CD14-positive monocyte (primary cell): ENCODE data around the gene TMEM50A. TPM values are rescaled to one million over a fixed set of nuclear protein-coding genes. Genes with fewer than 3 reads are reported as not detected.

ENCODE experiments used
- DNase-seq, 3 donors: peaks; one replicate each; pipeline ENCODE4 v3.0.0-alpha.2; 2011 to 2022
- H2AFZ ChIP-seq: 2 replicates; pipeline ENCODE4 v1.6.0; 2012; ENCODE audit warnings: mild to moderate bottlenecking, low read depth, low read length, inconsistent platforms; ENCODE audit not compliant: insufficient read depth, poor library complexity, severe bottlenecking
- H3K27ac ChIP-seq, 2 donors: 1 replicate in 1 of 2; 2 replicates in 1 of 2; pipeline ENCODE4 v1.5.1; 2012 to 2013; ENCODE audit warnings: low read length in 2 of 2, control low read depth in 1 of 2, inconsistent platforms in 1 of 2, low read depth in 1 of 2, mild to moderate bottlenecking in 1 of 2
- H3K27me3 ChIP-seq, 2 donors: one replicate each; pipeline versions ENCODE4 v1.6.0 to v1.6.1; 2011 to 2013; ENCODE audit warnings: low read length in 2 of 2; ENCODE audit not compliant: control insufficient read depth in 2 of 2, insufficient read depth in 2 of 2
- H3K36me3 ChIP-seq, 2 donors: replicated peaks in 1 of 2; 1 replicate in 1 of 2; 2 replicates in 1 of 2; pipeline versions ENCODE4 v1.5.1 to v1.6.1; 2012 to 2013; ENCODE audit warnings: low read length in 2 of 2, control low read depth in 1 of 2, inconsistent platforms in 1 of 2, mild to moderate bottlenecking in 1 of 2; ENCODE audit not compliant: insufficient read depth in 2 of 2, control insufficient read depth in 1 of 2
- H3K4me1 ChIP-seq, 2 donors: 1 replicate in 1 of 2; 2 replicates in 1 of 2; pipeline versions ENCODE4 v1.5.1 to v1.6.1; 2012 to 2013; ENCODE audit warnings: low read length in 2 of 2, control low read depth in 1 of 2, inconsistent platforms in 1 of 2, mild to moderate bottlenecking in 1 of 2, moderate library complexity in 1 of 2; ENCODE audit not compliant: insufficient read depth in 2 of 2, control insufficient read depth in 1 of 2
- H3K4me2 ChIP-seq: replicated peaks from 2 replicates; pipeline ENCODE3; 2012; ENCODE audit warnings: low read length, moderate library complexity, mild to moderate bottlenecking; ENCODE audit not compliant: poor library complexity, severe bottlenecking; ENCODE audit errors: extremely low read depth
- H3K4me3 ChIP-seq, 3 experiments: fragments of 200-600 bp in 1 of 3; sonication (generic) in 1 of 3; replicated peaks in 1 of 3; 1 replicate in 2 of 3; 2 replicates in 1 of 3; pipeline ENCODE4 v1.5.1; 2011 to 2013; ENCODE audit warnings: low read length in 3 of 3, mild to moderate bottlenecking in 3 of 3, control low read depth in 2 of 3, low read depth in 2 of 3, inconsistent platforms in 1 of 3, moderate library complexity in 1 of 3
- H3K79me2 ChIP-seq: 2 replicates; pipeline ENCODE4 v1.6.0; 2012; ENCODE audit warnings: mild to moderate bottlenecking, control low read depth, inconsistent platforms, low read length, moderate library complexity; ENCODE audit not compliant: insufficient read depth
- H3K9ac ChIP-seq: 2 replicates; pipeline ENCODE4 v1.6.0; 2017; ENCODE audit warnings: low read length, mild to moderate bottlenecking; ENCODE audit not compliant: insufficient read depth, poor library complexity, severe bottlenecking
- H3K9me3 ChIP-seq, 2 donors: replicated peaks in 1 of 2; 1 replicate in 1 of 2; 2 replicates in 1 of 2; pipeline versions ENCODE4 v1.5.1 to v1.6.1; 2012 to 2013; ENCODE audit warnings: low read length in 2 of 2, control low read depth in 1 of 2; ENCODE audit not compliant: control insufficient read depth in 1 of 2, insufficient read depth in 1 of 2
- H4K20me1 ChIP-seq: 2 replicates; pipeline ENCODE4 v1.6.0; 2012; ENCODE audit warnings: mild to moderate bottlenecking, low read length, control low read depth, moderate library complexity; ENCODE audit not compliant: insufficient read depth
- H3K27ac Mint-ChIP-seq, 7 donors: one replicate each; pipeline ENCODE4 v1.8.0; 2020; ENCODE audit warnings: mild to moderate bottlenecking in 7 of 7, mixed read lengths in 7 of 7, moderate library complexity in 6 of 7, inconsistent platforms in 2 of 7
- H3K27me3 Mint-ChIP-seq, 3 donors: one replicate each; pipeline ENCODE4 v1.8.0; 2021 to 2022; ENCODE audit warnings: low read depth in 3 of 3, mild to moderate bottlenecking in 3 of 3, mixed read lengths in 3 of 3, moderate library complexity in 3 of 3, inconsistent platforms in 1 of 3
- H3K36me3 Mint-ChIP-seq, 2 donors: one replicate each; pipeline ENCODE4 v1.8.0; 2020; ENCODE audit warnings: mixed read lengths in 2 of 2, inconsistent platforms in 1 of 2, mild to moderate bottlenecking in 1 of 2
- H3K4me1 Mint-ChIP-seq: one replicate; pipeline ENCODE4 v1.8.0; 2020; ENCODE audit warnings: mild to moderate bottlenecking, mixed read lengths
- H3K4me3 Mint-ChIP-seq, 2 donors: one replicate each; pipeline ENCODE4 v1.8.0; 2020; ENCODE audit warnings: mild to moderate bottlenecking in 2 of 2, mixed read lengths in 2 of 2, moderate library complexity in 1 of 2
- H3K9me3 Mint-ChIP-seq, 7 donors: one replicate each; pipeline ENCODE4 v1.8.0; 2020 to 2022; ENCODE audit warnings: mixed read lengths in 7 of 7, mild to moderate bottlenecking in 6 of 7, moderate library complexity in 6 of 7, inconsistent platforms in 2 of 7
- WGBS: methylation state at CpG from one replicate; pipeline ENCODE4 v1.1.5; 2013; ENCODE audit warnings: missing lambda C conversion rate; ENCODE audit not compliant: insufficient coverage; 5-methylcytosine and 5-hydroxymethylcytosine counted together
- intact Hi-C, 2 donors: fragments of 100-400 bp; cut with micrococcal nuclease; formaldehyde crosslinking; loops; one replicate each; pipeline versions ENCODE4 v1.15.0 to v1.15.1; 2023
- polyA plus RNA-seq, 3 donors: library from polyadenylated mRNA; depleted of rRNA in 1 of 3; unstranded in 2 of 3; stranded (reverse) in 1 of 3; fragments of 300-500 nt in 2 of 3; fragments of >200 nt in 1 of 3; fragmentation: Illumina TruSeq in 2 of 3; gene quantifications; 1 replicate in 2 of 3; 2 replicates in 1 of 3; pipeline ENCODE4 v1.2.3, GENCODE V29; 2012 to 2021
- TF ChIP-seq, protein P1 (sequence below): fragments of 200-600 bp; IDR thresholded peaks from one replicate; pipeline ENCODE4 v1.8.0; 2022; ENCODE audit warnings: antibody characterized with exemption, mild to moderate bottlenecking

The TMEM50A gene
- polyA plus RNA-seq, 3 donors = 61.1 to 305 (median 277) TPM

DNA sequence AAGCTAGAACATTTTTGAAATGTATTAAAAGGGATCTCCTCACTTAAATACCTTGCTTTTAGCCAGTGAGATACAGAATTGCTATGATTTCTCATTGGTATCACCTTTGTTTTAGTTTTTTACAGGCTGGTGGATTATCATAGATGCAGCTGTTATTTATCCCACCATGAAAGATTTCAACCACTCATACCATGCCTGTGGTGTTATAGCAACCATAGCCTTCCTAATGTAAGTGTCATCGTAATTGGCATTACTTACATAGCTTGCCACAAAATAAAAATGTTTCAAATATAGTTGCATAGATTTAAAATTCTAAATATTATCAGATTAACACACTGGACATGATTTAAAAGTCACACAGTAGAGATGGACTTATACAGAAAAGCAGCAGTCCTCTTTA is 4.7 kb downstream of the TMEM50A start:
- Histone ChIP-seq H3K27ac (no peak overlapping the region), H3K27me3 (no peaks in the 10 kb centered on the region), H3K36me3 (peaks cover 31 to 53% of the 10 kb centered on the region in 2 donors), H3K4me1 (peaks cover 10 to 21% of the 10 kb centered on the region in 2 donors), H2AFZ (no peak overlapping the region), H3K4me3 (no peak overlapping the region), H3K9me3 (no peaks in the 10 kb centered on the region), H4K20me1 (peaks cover 83% of the 10 kb centered on the region), H3K4me2 (no peak overlapping the region), H3K9ac (no peak overlapping the region), H3K79me2 (peaks cover 89% of the 10 kb centered on the region)
- WGBS = no CpG with 5 or more reads among the region's 1 CpG
- TF ChIP-seq, protein P1, sequence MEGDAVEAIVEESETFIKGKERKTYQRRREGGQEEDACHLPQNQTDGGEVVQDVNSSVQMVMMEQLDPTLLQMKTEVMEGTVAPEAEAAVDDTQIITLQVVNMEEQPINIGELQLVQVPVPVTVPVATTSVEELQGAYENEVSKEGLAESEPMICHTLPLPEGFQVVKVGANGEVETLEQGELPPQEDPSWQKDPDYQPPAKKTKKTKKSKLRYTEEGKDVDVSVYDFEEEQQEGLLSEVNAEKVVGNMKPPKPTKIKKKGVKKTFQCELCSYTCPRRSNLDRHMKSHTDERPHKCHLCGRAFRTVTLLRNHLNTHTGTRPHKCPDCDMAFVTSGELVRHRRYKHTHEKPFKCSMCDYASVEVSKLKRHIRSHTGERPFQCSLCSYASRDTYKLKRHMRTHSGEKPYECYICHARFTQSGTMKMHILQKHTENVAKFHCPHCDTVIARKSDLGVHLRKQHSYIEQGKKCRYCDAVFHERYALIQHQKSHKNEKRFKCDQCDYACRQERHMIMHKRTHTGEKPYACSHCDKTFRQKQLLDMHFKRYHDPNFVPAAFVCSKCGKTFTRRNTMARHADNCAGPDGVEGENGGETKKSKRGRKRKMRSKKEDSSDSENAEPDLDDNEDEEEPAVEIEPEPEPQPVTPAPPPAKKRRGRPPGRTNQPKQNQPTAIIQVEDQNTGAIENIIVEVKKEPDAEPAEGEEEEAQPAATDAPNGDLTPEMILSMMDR = no peak
- DNase-seq = no peak
- no peak overlapping the region for H3K4me3 Mint-ChIP-seq
- no peaks in the 10 kb centered on the region for H3K9me3 Mint-ChIP-seq
- intact Hi-C loops = loop anchor here in 1 of 2 donors (10.0 kb wide), 1 partner anchor 48 kb away; no protein-coding TSS in a partner anchor
- H3K36me3 Mint-ChIP-seq = peaks cover 45 to 65% of the 10 kb centered on the region in 2 donors
- no peak overlapping the region for H3K27ac Mint-ChIP-seq
- H3K4me1 Mint-ChIP-seq = peaks cover 20% of the 10 kb centered on the region
- no peaks in the 10 kb centered on the region for H3K27me3 Mint-ChIP-seq

DNA sequence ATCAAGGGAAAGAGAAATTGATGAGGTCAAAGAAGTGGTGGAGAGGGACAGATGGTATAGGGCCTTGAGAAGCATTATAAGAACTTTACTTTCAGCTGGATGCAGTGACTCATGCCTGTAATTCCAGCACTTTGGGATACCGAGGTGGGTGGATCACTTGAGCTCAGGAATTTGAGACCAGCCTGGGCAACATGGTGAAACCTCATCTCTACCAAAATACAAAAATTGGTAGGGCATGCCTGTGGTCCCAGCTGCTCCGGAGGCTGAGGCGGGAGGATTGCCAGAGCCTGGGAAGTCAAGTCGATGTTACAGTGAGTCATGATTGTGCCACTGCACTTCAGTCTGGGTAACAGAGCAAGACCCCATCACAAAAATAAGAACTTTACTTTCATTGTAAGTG is 5.7 kb downstream of the TMEM50A start:
- no peak overlapping the region for H3K9ac ChIP-seq
- WGBS = 100% methylated on average over 4 of the region's 4 CpGs
- no peak for DNase-seq
- peaks cover 10 to 21% of the 10 kb centered on the region in 2 donors for H3K4me1 ChIP-seq
- Mint-ChIP-seq H3K9me3 (no peaks in the 10 kb centered on the region), H3K27ac (peak overlapping the region in 3 of 7 donors; percentile 13 to 64 (median 42)), H3K36me3 (peaks cover 51 to 73% of the 10 kb centered on the region in 2 donors), H3K4me1 (peaks cover 20% of the 10 kb centered on the region), H3K27me3 (no peaks in the 10 kb centered on the region), H3K4me3 (no peak overlapping the region)
- peaks cover 93% of the 10 kb centered on the region for H4K20me1 ChIP-seq
- H3K79me2 ChIP-seq = peaks cover 92% of the 10 kb centered on the region
- H3K36me3 ChIP-seq = peaks cover 38 to 63% of the 10 kb centered on the region in 2 donors
- no peak overlapping the region for H2AFZ ChIP-seq
- intact Hi-C loops = loop anchor here in 1 of 2 donors (10.0 kb wide), 1 partner anchor 49 kb away; no protein-coding TSS in a partner anchor
- H3K27me3 ChIP-seq = no peaks in the 10 kb centered on the region
- TF ChIP-seq, protein P1 = no peak
- H3K4me3 ChIP-seq = no peak overlapping the region
- no peaks in the 10 kb centered on the region for H3K9me3 ChIP-seq
- H3K4me2 ChIP-seq = no peak overlapping the region
- no peak overlapping the region for H3K27ac ChIP-seq
